C4-2B (cell line): Measurements from ENCODE around the gene RPUSD1.
"Not testable (repeated sequence)": the region's sequence is repeated elsewhere in the genome, so short reads cannot be mapped to it uniquely, and the experiment has no call there.

Source experiments
- H3K27ac ChIP-seq: fragments of 450-650 bp; 2 replicates; pipeline ENCODE4 v1.5.1; 2017
- CTCF ChIP-seq: fragments of 450-650 bp; conservative IDR thresholded peaks from 2 replicates; pipeline ENCODE4 v1.5.1; 2017; ENCODE audit warnings: mild to moderate bottlenecking
- ZFX ChIP-seq: fragments of 450-650 bp; IDR thresholded peaks from 2 replicates; pipeline ENCODE4 v1.6.1; 2017

Gene RPUSD1, protein sequence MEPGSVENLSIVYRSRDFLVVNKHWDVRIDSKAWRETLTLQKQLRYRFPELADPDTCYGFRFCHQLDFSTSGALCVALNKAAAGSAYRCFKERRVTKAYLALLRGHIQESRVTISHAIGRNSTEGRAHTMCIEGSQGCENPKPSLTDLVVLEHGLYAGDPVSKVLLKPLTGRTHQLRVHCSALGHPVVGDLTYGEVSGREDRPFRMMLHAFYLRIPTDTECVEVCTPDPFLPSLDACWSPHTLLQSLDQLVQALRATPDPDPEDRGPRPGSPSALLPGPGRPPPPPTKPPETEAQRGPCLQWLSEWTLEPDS

DNA sequence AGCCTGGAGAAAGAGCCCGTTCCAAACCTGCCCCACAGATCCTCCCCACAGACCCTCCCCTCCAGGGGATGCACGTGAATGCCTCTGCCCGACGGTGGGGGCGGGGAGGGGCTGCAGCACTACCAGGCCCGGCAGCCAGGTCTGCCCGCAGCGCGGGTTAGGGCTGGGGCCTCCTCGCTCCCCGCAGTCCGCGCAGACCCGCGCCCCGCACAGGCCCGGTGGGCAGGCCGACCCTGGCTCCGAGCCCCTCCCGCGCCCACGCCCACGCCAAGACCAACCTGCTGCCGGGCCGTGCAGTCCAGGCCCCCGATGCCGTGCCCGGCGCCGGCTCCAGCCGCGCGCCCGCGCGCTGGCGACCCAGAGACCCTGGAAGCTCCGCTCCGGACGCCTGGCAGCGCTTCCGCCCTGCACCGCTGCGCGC, at the start of gene RPUSD1:
TSS of gene RPUSD1 (minus strand) at position 404 of the 421 bp plus-strand sequence. CDS start 644 bp downstream, outside the sequence.
- H3K27ac ChIP-seq = peak within 1 kb of the TSS; percentile 87
- TF ChIP-seq CTCF (no peak), ZFX (peak; percentile 80; the same call in 1 of the 2 replicates)

- not testable (repeated sequence) for H3K27ac ChIP-seq
These were observed 48.6 kb upstream of the RPUSD1 start for GRCh38 chr16:836822-837221.

GRCh38 chr16:836221-836620, 48.0 kb upstream of the RPUSD1 start:
- no peak overlapping the region for H3K27ac ChIP-seq
- TF ChIP-seq CTCF (no peak), ZFX (no peak)

GRCh38 chr16:835373-835772, 47.2 kb upstream of the RPUSD1 start:
- H3K27ac ChIP-seq = no peak overlapping the region
- TF ChIP-seq CTCF = no peak
- no peak for TF ChIP-seq ZFX

DNA sequence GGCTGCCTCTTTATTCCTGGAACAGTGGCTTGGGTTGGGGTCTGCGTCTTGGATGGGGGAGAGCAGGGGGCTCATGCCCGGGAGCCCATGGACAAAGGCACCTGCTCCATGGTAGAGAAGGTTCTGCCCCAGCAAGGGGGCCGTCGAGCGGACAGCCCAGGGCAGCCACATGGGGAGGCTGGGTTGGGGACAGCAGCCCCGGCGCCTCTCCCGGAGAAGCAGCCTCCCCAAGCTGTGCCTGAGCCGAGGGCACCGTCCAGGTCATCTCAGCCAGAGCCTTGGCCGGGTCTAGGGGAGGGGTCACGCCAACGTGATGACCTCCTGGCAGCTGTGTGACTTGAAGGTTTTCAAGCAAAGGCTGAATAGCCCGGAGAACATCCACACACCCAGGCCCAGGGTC, 45.2 kb upstream of the RPUSD1 start:
- H3K27ac ChIP-seq = no peak overlapping the region
- no peak for TF ChIP-seq CTCF
- TF ChIP-seq ZFX = no peak

DNA sequence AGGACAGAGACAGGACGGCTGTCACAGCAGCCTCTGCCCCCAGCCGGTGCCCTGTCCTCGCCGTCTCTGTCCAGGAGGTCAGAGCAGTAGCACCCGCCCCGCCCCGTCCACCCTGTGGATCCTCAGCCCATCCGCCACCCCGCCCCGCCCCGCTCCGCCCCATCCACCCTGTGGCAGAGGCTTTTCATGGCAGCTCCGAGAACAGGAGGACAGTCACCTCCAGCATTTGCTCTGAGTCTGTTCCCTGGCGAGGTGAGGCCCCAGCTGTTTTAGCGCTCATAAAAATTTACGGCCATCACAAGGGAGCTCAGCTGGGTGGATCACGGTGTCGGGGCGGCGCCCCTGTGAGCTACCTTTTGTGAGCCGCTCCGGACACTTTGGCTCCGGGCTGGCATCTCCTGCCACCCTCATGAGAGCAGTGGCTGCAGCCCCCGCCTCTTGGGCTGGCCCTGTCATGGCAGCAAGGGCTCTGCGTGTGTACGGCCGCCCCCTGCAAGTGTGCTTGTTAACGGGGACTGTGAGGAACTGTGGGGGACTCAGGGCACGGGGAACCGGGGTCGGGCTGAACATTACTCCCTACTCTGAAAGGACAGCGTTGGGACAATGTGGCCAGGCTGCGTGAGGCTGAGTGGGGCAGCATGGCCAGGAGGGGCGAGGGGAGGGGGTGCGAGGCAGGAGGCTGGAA, 44.6 kb upstream of the RPUSD1 start:
- H3K27ac ChIP-seq = no peak overlapping the region
- TF ChIP-seq CTCF (no peak), ZFX (no peak)

GRCh38 chr16:831571-832413, 43.6 kb upstream of the RPUSD1 start:
- no peak for TF ChIP-seq ZFX
- TF ChIP-seq CTCF = no peak

More at GRCh38 chr16:831571-832413, 43.6 kb upstream of the RPUSD1 start:
- H3K27ac ChIP-seq = no peak overlapping the region
